DOHH2 (cell line): ENCODE data around the gene TMEM259.

Experiments
- CTCF ChIP-seq: fragments of 200-600 bp; sonication (generic); IDR thresholded peaks from one replicate; pipeline ENCODE4 v1.5.1; 2014; ENCODE audit warnings: antibody characterized with exemption, mild to moderate bottlenecking, low read depth, low read length; ENCODE audit not compliant: poor library complexity, severe bottlenecking
- EZH2phosphoT487 ChIP-seq: fragments of 200-600 bp; sonication (generic); IDR thresholded peaks from 2 replicates; pipeline ENCODE4 v1.6.1; 2017; ENCODE audit warnings: borderline replicate concordance, mild to moderate bottlenecking, antibody characterized with exemption, low read length, moderate library complexity, mixed read lengths

- TF ChIP-seq CTCF (no peak), EZH2phosphoT487 (no peak)
Measured at GRCh38 chr19:986083-986482, 34.8 kb downstream of the TMEM259 start.
